Activated T-helper 9 cell treated with anti-CD3 and anti-CD28 coated beads, Interleukin-2, amount 50 U/mL, for 16 hours (primary cell): ENCODE data around the gene SLC13A1.
"Not testable (repeated sequence)": the region's sequence is repeated elsewhere in the genome, so short reads cannot be mapped to it uniquely, and the experiment has no call there.

Experiments
- DNase-seq: peaks from one replicate; pipeline ENCODE4 v3.0.0-alpha.2; 2020; ENCODE audit warnings: low read depth

The SLC13A1 gene

GRCh38 chr7:123125231-123125630, 74.5 kb downstream of the SLC13A1 start:
- no peak for DNase-seq

- no peak for DNase-seq
Observed at GRCh38 chr7:123122916-123123315, 76.9 kb downstream of the SLC13A1 start.

GRCh38 chr7:123120286-123120685, 79.5 kb downstream of the SLC13A1 start:
- no peak for DNase-seq

DNA sequence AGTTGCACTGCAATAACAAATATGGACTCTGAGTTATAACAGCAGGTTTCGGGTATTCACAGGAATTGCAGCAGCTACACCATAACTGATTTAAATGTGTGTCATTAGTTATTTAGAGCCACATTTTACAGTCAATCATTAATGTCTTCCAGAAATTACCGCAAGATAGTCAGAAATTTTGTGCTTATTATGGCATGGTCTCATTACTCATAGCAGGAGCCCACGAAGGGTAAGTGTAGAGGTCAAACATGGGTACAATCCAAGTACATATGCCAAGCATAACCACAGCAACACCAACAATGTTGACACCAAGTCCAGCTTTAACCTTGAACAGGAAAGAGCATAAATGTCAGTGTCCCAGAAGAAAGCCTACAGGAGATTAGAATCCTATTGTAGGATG, 84.4 kb downstream of the SLC13A1 start:
- no peak for DNase-seq

- DNase-seq = no peak
Observed at GRCh38 chr7:123114288-123114687, 85.5 kb downstream of the SLC13A1 start.

DNA sequence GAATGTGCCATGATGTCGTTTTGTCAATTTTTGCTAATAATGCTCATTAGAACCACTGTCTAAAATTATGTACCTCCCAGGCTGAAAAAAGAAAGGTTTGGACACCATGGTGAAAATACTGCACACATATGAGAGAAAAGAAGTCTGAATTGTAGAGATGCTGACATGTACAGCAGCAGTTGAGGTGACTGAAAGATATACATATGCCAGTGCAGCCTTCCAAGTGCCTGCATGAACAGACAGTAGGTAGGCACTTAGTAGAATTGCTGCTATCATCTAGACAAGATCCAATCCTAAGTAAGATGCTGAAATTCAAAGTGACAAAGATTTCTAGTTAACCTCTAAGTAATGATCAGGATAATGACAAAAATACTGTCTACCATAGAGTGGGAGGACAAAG, 86.9 kb downstream of the SLC13A1 start:
- DNase-seq = no peak

- DNase-seq = no peak
Observed at GRCh38 chr7:123099712-123100111, 100.1 kb downstream of the SLC13A1 start.

DNA sequence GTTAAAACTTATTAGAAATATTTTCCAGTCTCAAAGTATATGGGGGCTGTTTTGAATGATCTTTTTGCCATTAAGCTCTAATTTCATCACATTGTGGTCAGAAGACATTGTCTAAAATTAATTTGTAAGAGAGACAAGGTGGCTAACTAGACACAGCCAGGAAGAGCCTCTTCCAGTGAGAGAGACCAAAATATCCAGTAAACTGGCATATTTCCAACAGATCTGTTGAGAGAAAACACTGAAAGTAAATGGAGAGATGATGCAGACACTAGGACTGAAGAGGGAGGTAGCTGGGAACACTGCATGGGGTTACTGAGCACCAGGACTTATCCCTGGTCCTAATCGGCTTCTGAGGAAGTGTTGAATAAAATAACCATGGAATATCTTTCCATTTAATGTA, 102.8 kb downstream of the SLC13A1 start:
- no peak for DNase-seq

- no peak for DNase-seq
Observed at GRCh38 chr7:123096434-123096833, 103.3 kb downstream of the SLC13A1 start.

DNA sequence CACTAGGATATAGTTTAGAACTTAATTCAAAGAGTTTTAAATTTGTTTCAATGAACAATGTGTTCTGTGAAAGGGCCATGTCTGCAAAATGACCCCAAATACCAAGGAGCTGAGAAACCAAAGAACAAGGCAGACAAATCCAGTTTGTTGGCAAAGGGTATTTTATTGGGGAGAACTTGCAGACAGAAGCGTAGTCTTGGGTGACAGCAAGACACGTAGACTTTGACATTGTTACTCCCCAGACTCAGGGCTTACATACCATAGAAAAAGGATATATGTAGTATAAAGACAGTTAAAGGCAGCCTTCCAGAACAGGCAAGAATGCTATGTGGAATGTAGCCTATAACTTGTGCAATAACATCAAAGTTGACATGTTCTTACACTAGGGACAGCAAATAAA, 109.3 kb downstream of the SLC13A1 start:
- no peak for DNase-seq

DNA sequence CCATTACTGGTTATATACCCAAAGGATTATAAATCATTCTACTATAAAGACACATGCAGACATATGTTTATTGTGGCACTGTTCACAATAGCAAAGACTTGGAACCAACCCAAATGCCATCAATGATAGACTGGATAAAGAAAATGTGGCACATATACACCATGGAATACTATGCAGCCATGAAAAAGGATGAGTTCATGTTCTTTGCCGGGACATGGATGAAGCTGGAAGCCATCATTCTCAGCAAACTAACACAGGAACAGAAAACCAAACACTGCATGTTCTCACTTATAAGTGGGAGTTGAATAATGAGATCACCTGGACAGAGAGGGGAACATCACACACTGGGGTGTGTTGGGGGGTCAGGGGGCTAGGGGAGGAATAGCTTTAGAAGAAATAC, 112.9 kb downstream of the SLC13A1 start:
- not testable (repeated sequence) for DNase-seq

GRCh38 chr7:123084861-123085260, 114.9 kb downstream of the SLC13A1 start:
- DNase-seq = not testable (repeated sequence)

- no peak for DNase-seq
Observed at GRCh38 chr7:123079021-123079420, 120.7 kb downstream of the SLC13A1 start.

DNA sequence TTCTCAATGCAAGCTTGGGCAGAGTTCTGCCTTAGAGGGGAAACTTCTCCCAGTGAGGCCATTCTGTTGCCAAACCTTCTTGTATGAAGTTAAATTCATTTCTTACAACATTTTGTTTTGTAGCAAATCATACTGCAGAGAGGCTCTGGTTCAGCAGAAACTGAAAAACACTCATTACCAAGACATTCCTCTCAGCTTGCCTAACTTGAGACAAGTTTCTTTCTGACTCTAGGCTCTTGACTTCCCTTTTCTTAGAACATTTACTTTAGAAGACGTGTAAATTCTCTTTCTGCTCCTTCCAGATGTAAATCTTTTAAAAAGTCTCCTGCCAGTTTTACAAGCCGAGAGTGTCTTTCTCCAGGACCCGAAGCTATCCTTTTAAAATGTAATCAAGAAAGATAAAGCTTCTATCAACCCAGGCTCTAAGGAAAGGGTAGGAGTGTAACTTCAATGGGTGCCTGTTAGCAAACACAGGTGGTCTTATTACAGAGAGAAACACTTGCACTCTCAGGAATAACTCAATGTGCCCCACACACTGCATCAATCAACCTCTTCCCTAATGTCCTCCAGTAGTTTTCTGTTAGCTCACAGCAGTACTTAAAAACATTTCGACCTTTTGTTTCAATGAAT, 123.8 kb downstream of the SLC13A1 start:
- no peak for DNase-seq

- DNase-seq = no peak
Observed at GRCh38 chr7:123070702-123071286, 129.0 kb downstream of the SLC13A1 start.

DNA sequence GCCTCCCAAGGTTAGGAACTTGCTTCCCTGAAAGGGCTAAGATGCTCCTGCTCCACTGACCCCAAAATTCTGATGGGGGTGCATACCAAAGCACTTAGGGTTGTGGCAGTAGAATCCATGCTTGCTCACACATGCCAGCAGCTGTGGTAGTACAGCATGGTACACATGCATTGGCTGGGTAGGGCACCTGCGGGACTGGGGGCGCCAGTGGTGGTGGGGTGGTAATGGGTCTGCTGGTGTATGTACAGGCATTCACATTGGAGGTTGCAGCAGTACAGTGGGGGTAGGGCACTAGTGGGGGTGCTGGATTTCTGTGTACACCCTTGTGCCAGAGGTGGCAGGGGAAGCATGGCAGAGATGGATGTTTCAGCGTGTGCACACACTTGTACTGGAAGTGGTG, 132.0 kb downstream of the SLC13A1 start:
- no peak for DNase-seq
